ENCODE data around the gene SERPINE3.

DNA sequence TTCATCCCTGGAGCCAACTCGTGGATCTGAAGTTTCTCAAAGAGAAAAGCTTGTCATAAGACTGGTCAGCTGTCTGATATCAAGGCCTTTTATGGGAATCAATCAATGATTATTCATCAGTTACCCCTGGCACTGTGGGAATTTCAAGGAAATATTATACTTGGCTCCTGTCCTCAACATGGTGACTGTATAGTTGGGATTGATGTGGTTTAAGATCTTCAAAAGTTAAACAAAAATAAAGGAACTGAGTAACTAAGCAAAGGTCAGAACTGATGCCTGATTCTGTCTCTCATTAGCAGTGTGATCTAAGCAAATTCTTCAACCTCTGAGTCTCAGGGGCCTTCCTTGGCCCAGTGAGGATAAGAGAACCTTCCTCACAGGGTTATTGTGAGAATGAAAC is 22.2 kb upstream of the SERPINE3 start:
- TF ChIP-seq, protein P1, sequence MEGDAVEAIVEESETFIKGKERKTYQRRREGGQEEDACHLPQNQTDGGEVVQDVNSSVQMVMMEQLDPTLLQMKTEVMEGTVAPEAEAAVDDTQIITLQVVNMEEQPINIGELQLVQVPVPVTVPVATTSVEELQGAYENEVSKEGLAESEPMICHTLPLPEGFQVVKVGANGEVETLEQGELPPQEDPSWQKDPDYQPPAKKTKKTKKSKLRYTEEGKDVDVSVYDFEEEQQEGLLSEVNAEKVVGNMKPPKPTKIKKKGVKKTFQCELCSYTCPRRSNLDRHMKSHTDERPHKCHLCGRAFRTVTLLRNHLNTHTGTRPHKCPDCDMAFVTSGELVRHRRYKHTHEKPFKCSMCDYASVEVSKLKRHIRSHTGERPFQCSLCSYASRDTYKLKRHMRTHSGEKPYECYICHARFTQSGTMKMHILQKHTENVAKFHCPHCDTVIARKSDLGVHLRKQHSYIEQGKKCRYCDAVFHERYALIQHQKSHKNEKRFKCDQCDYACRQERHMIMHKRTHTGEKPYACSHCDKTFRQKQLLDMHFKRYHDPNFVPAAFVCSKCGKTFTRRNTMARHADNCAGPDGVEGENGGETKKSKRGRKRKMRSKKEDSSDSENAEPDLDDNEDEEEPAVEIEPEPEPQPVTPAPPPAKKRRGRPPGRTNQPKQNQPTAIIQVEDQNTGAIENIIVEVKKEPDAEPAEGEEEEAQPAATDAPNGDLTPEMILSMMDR (conservative IDR thresholded peaks at IDR 0.05 in 1 of 2, IDR thresholded peaks at IDR 0.05 in 1 of 2; ENCODE audit: low read depth in 1 of 2, low read length in 2 of 2): no peak
- no peak for TF ChIP-seq EZH2 (IDR thresholded peaks at IDR 0.05; ENCODE audit: low read length, missing control alignments)
